AG04450 (cell line): ENCODE measurements around the gene HTR3E. TPM values are rescaled to one million over a fixed set of nuclear protein-coding genes. Genes with fewer than 3 reads are reported as not detected.
"Not testable (repeated sequence)": the region's sequence is repeated elsewhere in the genome, so short reads cannot be mapped to it uniquely, and the experiment has no call there.

ENCODE experiments used
- CTCF ChIA-PET: fragments of 300-600, 350-600 bp; formaldehyde crosslinking; extraction: SDS; loops from one replicate; lab custom pipeline; 2022; ENCODE audit warnings: antibody characterized with exemption, inconsistent platforms; lab: Charles Lee
- POLR2A ChIA-PET: fragments of 350-600 bp; formaldehyde crosslinking; extraction: SDS; loops from one replicate; lab custom pipeline; 2021; ENCODE audit warnings: antibody characterized with exemption, inconsistent platforms; lab: Yijun Ruan, JAX
- DNase-seq: peaks from one replicate; pipeline ENCODE4 v3.0.0-alpha.2; 2011; ENCODE audit warnings: low read depth, low spot score
- H3K27ac ChIP-seq: one replicate; pipeline ENCODE4 v1.5.1; 2012; ENCODE audit warnings: low read depth, low read length, control low read depth
- H3K27me3 ChIP-seq: one replicate; pipeline ENCODE4 v1.6.0; 2012; ENCODE audit warnings: low read length; ENCODE audit not compliant: control insufficient read depth, insufficient read depth
- H3K4me3 ChIP-seq: 2 replicates; pipeline ENCODE4 v1.5.1; 2011; ENCODE audit warnings: mild to moderate bottlenecking, low read depth, low read length, control low read depth
- H3K9me3 ChIP-seq: 2 replicates; pipeline ENCODE4 v1.5.1; 2012; ENCODE audit warnings: low read length; ENCODE audit not compliant: control insufficient read depth, insufficient read depth
- CTCF ChIP-seq: IDR thresholded peaks from 2 replicates; pipeline ENCODE4 v1.5.1; 2011; ENCODE audit warnings: low read depth, low read length, control low read depth, inconsistent platforms
- polyA plus RNA-seq: library from polyadenylated mRNA; depleted of rRNA; stranded (reverse); fragments of >200 nt; gene quantifications from 2 replicates; pipeline ENCODE4 v1.2.3, GENCODE V29; 2011

HTR3E gene
- polyA plus RNA-seq, 1 experiment: not detected

- TF ChIP-seq CTCF: no peak
- Histone ChIP-seq H3K27me3 (no peaks in the 10 kb centered on the region), H3K9me3 (no peaks in the 10 kb centered on the region), H3K27ac (no peak overlapping the region), H3K4me3 (no peak overlapping the region)
- DNase-seq: no peak
- POLR2A ChIA-PET: no interaction called here
- CTCF ChIA-PET: interaction anchor here (0.6 kb wide), 1 partner anchor 34 kb away, joined by 7 read pairs; no protein-coding TSS in a partner anchor
Observed at GRCh38 chr3:184149123-184149522, 52.3 kb downstream of the HTR3E start.

- CTCF ChIA-PET: interaction anchor here (0.6 kb wide), 1 partner anchor 35 kb away, joined by 7 read pairs; no protein-coding TSS in a partner anchor
- H3K27me3 ChIP-seq, H3K9me3 ChIP-seq, POLR2A ChIA-PET, DNase-seq, H3K27ac ChIP-seq, H3K4me3 ChIP-seq: not testable (repeated sequence)
- 0 out of 2 replicates have a peak, but pooled peaks have one; percentile 24 for TF ChIP-seq CTCF
Observed at GRCh38 chr3:184149770-184150169, 52.9 kb downstream of the HTR3E start.

GRCh38 chr3:184154885-184155643 lies 58.2 kb downstream of the HTR3E start, which contains the start of gene DVL3:
DVL3 (plus strand) TSS chr3:184155377; CDS start chr3:184155636, 259 bp downstream.
- peak within 1 kb of the TSS; percentile 68 for H3K27ac ChIP-seq
- peak within 1 kb of the TSS; percentile 97 for H3K4me3 ChIP-seq
- H3K27me3 ChIP-seq: no peaks in the 10 kb centered on the region
- POLR2A ChIA-PET: interaction anchor here (0.6 to 2.1 kb wide), 3 partner anchors 10 to 295 kb away, joined by 6 to 17 read pairs (median 9); partner anchors contain the start of gene AP2M1
- CTCF ChIA-PET: interaction anchor here (0.7 to 0.9 kb wide), 2 partner anchors 20 to 95 kb away, joined by 3 to 6 read pairs; partner anchors contain the start of gene EIF2B5
- DNase-seq: no peak
- no peak for TF ChIP-seq CTCF
- no peaks in the 10 kb centered on the region; the same call in 1 of the 2 replicates for H3K9me3 ChIP-seq

- ChIA-PET CTCF (interaction anchor here (0.7 to 0.9 kb wide), 2 partner anchors 21 to 94 kb away, joined by 3 to 6 read pairs; partner anchors contain the start of gene EIF2B5), POLR2A (interaction anchor here (0.6 to 2.1 kb wide), 9 partner anchors 10 to 296 kb away, joined by 3 to 17 read pairs (median 5); partner anchors contain the start of genes ABCF3 and AP2M1)
- H3K27ac ChIP-seq: peak overlapping the region; percentile 65
- no peak for DNase-seq
- TF ChIP-seq CTCF: no peak
- peak overlapping the region; percentile 97 for H3K4me3 ChIP-seq
- H3K9me3 ChIP-seq: no peaks in the 10 kb centered on the region; the same call in 1 of the 2 replicates
- no peaks in the 10 kb centered on the region for H3K27me3 ChIP-seq
Observed at GRCh38 chr3:184155644-184156521, 59.0 kb downstream of the HTR3E start.
